Muscle layer of colon (tissue), 2 donors: ENCODE measurements around the gene ZNF687.

Experiments
- H3K27ac ChIP-seq: one replicate; pipeline ENCODE4 v1.7.0; 2013; ENCODE audit warnings: low read depth, mild to moderate bottlenecking, low read length, moderate library complexity
- H3K27me3 ChIP-seq, 2 donors: one replicate each; pipeline ENCODE4 v1.7.0; 2013; ENCODE audit warnings: low read length in 2 of 2, mild to moderate bottlenecking in 2 of 2; ENCODE audit not compliant: insufficient read depth in 2 of 2, control insufficient read depth in 1 of 2
- H3K36me3 ChIP-seq: one replicate; pipeline ENCODE4 v1.7.0; 2013; ENCODE audit warnings: mild to moderate bottlenecking, low read length; ENCODE audit not compliant: insufficient read depth
- H3K4me1 ChIP-seq: one replicate; pipeline ENCODE4 v1.7.0; 2013; ENCODE audit warnings: mild to moderate bottlenecking, low read length; ENCODE audit not compliant: insufficient read depth
- H3K4me3 ChIP-seq, 2 donors: one replicate each; pipeline ENCODE4 v1.7.0; 2013; ENCODE audit warnings: low read length in 2 of 2, low read depth in 1 of 2, mild to moderate bottlenecking in 1 of 2, moderate library complexity in 1 of 2
- H3K9ac ChIP-seq: one replicate; pipeline ENCODE4 v1.7.0; 2013; ENCODE audit warnings: low read length
- H3K9me3 ChIP-seq: one replicate; pipeline ENCODE4 v1.7.0; 2013; ENCODE audit warnings: mild to moderate bottlenecking, low read length
- donor health status: abdominal sarcoma.
- donor health status: Adenocarcinoma of cecum.

Gene ZNF687, protein sequence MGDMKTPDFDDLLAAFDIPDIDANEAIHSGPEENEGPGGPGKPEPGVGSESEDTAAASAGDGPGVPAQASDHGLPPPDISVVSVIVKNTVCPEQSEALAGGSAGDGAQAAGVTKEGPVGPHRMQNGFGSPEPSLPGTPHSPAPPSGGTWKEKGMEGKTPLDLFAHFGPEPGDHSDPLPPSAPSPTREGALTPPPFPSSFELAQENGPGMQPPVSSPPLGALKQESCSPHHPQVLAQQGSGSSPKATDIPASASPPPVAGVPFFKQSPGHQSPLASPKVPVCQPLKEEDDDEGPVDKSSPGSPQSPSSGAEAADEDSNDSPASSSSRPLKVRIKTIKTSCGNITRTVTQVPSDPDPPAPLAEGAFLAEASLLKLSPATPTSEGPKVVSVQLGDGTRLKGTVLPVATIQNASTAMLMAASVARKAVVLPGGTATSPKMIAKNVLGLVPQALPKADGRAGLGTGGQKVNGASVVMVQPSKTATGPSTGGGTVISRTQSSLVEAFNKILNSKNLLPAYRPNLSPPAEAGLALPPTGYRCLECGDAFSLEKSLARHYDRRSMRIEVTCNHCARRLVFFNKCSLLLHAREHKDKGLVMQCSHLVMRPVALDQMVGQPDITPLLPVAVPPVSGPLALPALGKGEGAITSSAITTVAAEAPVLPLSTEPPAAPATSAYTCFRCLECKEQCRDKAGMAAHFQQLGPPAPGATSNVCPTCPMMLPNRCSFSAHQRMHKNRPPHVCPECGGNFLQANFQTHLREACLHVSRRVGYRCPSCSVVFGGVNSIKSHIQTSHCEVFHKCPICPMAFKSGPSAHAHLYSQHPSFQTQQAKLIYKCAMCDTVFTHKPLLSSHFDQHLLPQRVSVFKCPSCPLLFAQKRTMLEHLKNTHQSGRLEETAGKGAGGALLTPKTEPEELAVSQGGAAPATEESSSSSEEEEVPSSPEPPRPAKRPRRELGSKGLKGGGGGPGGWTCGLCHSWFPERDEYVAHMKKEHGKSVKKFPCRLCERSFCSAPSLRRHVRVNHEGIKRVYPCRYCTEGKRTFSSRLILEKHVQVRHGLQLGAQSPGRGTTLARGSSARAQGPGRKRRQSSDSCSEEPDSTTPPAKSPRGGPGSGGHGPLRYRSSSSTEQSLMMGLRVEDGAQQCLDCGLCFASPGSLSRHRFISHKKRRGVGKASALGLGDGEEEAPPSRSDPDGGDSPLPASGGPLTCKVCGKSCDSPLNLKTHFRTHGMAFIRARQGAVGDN

GRCh38 chr1:151281969-151282882 lies at the start of gene ZNF687:
ZNF687 (plus strand) TSS chr1:151282299; CDS start chr1:151286292, 3,993 bp downstream.
- H3K36me3 ChIP-seq: peaks cover 17% of the 10 kb centered on the region
- H3K27me3 ChIP-seq: no peaks in the 10 kb centered on the region
- H3K4me1 ChIP-seq: peaks cover 13% of the 10 kb centered on the region
- H3K27ac ChIP-seq: peak within 1 kb of the TSS; percentile 100
- peak within 1 kb of the TSS; percentile 97 to 98 for H3K4me3 ChIP-seq
- peak within 1 kb of the TSS; percentile 100 for H3K9ac ChIP-seq
- no peaks in the 10 kb centered on the region for H3K9me3 ChIP-seq

DNA sequence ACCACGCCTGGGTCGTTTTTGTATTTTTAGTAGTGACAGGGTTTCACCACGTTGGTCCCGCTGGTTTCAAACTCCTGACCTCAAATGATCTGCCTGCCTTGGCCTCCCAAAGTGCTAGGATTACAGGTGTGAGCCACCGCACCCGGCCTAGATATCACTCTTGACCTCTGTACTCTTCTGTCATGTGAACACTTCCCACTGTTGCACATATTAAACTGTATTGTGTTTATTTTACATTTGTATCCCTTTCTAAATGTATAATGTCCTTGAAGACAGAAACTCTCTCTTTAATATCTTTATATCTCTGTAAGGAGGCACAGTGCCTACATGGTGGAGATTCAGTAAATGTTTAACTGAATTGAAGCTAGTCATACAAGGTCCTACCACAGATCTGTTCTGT lies 46.9 kb upstream of the ZNF687 start:
- no peak overlapping the region for H3K9ac ChIP-seq
- H3K9me3 ChIP-seq: no peaks in the 10 kb centered on the region
- no peak overlapping the region for H3K4me3 ChIP-seq
- H3K36me3 ChIP-seq: peaks cover 91% of the 10 kb centered on the region
- H3K4me1 ChIP-seq: no peaks in the 10 kb centered on the region
- H3K27ac ChIP-seq: no peak overlapping the region
- H3K27me3 ChIP-seq: no peaks in the 10 kb centered on the region

- Histone ChIP-seq H3K4me3 (no peak overlapping the region), H3K27me3 (no peaks in the 10 kb centered on the region), H3K27ac (no peak overlapping the region), H3K4me1 (no peaks in the 10 kb centered on the region), H3K36me3 (peaks cover 79% of the 10 kb centered on the region), H3K9me3 (no peaks in the 10 kb centered on the region), H3K9ac (no peak overlapping the region)
Measured at GRCh38 chr1:151237678-151238466, 44.2 kb upstream of the ZNF687 start.

GRCh38 chr1:151238467-151238739 lies 43.7 kb upstream of the ZNF687 start:
- Histone ChIP-seq H3K27ac (no peak overlapping the region), H3K27me3 (no peaks in the 10 kb centered on the region), H3K9ac (no peak overlapping the region), H3K9me3 (no peaks in the 10 kb centered on the region), H3K4me1 (no peaks in the 10 kb centered on the region), H3K4me3 (no peak overlapping the region), H3K36me3 (peaks cover 79% of the 10 kb centered on the region)

DNA sequence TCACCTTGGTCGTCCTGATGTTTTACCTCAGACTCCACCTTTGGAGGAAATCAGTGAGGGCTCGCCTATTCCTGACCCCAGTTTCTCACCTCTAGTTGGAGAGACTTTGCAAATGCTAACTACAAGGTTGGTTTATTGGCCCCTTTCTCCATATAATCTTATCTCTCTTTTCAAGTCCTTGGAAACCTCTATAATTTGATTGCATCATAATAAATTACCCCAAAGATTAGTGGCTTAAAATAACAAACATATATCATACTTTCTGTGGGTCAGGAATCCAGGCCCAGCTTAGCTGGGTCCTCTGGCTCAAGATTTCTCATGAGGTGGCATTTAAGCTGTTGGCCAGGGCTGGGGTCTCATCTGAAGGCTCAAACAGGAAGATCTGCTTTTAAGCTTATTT lies 39.7 kb upstream of the ZNF687 start:
- Histone ChIP-seq H3K36me3 (peaks cover 69% of the 10 kb centered on the region), H3K27me3 (no peaks in the 10 kb centered on the region), H3K27ac (no peak overlapping the region), H3K9ac (no peak overlapping the region), H3K9me3 (no peaks in the 10 kb centered on the region), H3K4me3 (no peak overlapping the region), H3K4me1 (no peaks in the 10 kb centered on the region)

- no peaks in the 10 kb centered on the region for H3K9me3 ChIP-seq
Measured at GRCh38 chr1:151243683-151244216, 38.3 kb upstream of the ZNF687 start.

DNA sequence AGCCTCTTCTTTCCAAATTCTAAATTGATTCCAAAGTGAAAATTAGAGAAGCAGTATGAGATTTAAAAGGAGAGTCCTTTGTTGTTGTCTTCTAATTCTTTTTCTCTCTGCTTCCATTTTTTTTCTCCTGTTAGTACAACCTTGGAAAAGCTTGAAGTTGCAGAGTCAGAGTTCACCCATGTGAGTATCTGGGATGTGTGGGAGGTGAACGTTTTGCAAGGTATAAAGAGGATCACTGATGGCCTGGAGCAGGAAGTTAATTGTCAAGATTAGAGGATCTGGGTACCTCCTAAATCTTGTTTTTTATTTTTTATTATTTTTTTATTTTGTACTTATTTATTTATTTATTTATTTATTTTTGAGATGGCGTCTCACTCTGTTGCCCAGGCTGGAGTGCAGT lies 35.3 kb upstream of the ZNF687 start:
- no peak overlapping the region for H3K4me3 ChIP-seq
- H3K9ac ChIP-seq: no peak overlapping the region
- H3K36me3 ChIP-seq: peaks cover 69% of the 10 kb centered on the region
- H3K27me3 ChIP-seq: no peaks in the 10 kb centered on the region
- H3K27ac ChIP-seq: no peak overlapping the region
- no peaks in the 10 kb centered on the region for H3K4me1 ChIP-seq
- no peaks in the 10 kb centered on the region for H3K9me3 ChIP-seq

More at GRCh38 chr1:151243683-151244216, 38.3 kb upstream of the ZNF687 start:
- no peak overlapping the region for H3K4me3 ChIP-seq
- H3K36me3 ChIP-seq: peaks cover 69% of the 10 kb centered on the region
- H3K9ac ChIP-seq: no peak overlapping the region
- no peaks in the 10 kb centered on the region for H3K4me1 ChIP-seq
- no peaks in the 10 kb centered on the region for H3K27me3 ChIP-seq
- no peak overlapping the region for H3K27ac ChIP-seq

GRCh38 chr1:151251656-151252470 lies 30.2 kb upstream of the ZNF687 start:
- H3K4me1 ChIP-seq: peaks cover 8% of the 10 kb centered on the region
- no peaks in the 10 kb centered on the region for H3K9me3 ChIP-seq
- H3K27me3 ChIP-seq: no peaks in the 10 kb centered on the region
- no peak overlapping the region for H3K9ac ChIP-seq
- H3K27ac ChIP-seq: no peak overlapping the region
- H3K36me3 ChIP-seq: peaks cover 29% of the 10 kb centered on the region
- H3K4me3 ChIP-seq: no peak overlapping the region

GRCh38 chr1:151254217-151255213 lies 27.6 kb upstream of the ZNF687 start, which contains the start of gene PSMD4:
PSMD4 (plus strand) TSS chr1:151254734; CDS start chr1:151254783, 49 bp downstream.
- H3K4me1 ChIP-seq: peaks cover 8% of the 10 kb centered on the region

More at GRCh38 chr1:151254217-151255213, 27.6 kb upstream of the ZNF687 start, which contains the start of gene PSMD4:
- H3K27me3 ChIP-seq: no peaks in the 10 kb centered on the region
- H3K4me3 ChIP-seq: peak within 1 kb of the TSS; percentile 75 to 78
- H3K9ac ChIP-seq: peak within 1 kb of the TSS; percentile 59
- H3K27ac ChIP-seq: peak within 1 kb of the TSS; percentile 64
- no peaks in the 10 kb centered on the region for H3K9me3 ChIP-seq
- peaks cover 5% of the 10 kb centered on the region for H3K36me3 ChIP-seq
